Body of pancreas (tissue), 4 donors: ENCODE data around the gene BTBD9.

Source experiments
- CTCF ChIP-seq, 7 experiments: fragments of 450-650 bp in 4 of 7; fragments of 200-600 bp in 3 of 7; sonication (generic) in 3 of 7; IDR thresholded peaks; one replicate each; pipeline ENCODE4 v1.5.1; 2016 to 2019; ENCODE audit warnings: antibody characterized with exemption in 7 of 7
- POLR2A ChIP-seq, 3 donors: fragments of 450-650 bp; IDR thresholded peaks; one replicate each; pipeline ENCODE4 v1.6.1; 2016; ENCODE audit warnings: antibody characterized with exemption in 3 of 3, mild to moderate bottlenecking in 2 of 3

- TF ChIP-seq CTCF (IDR thresholded peaks at IDR 0.05): no peak
- no peak for TF ChIP-seq POLR2A (IDR thresholded peaks at IDR 0.05)
Observed at GRCh38 chr6:38445925-38446324, 193.8 kb downstream of the BTBD9 start.
